Activated CD4-positive, CD25-positive, alpha-beta regulatory T cell treated with anti-CD3 and anti-CD28 coated beads, Interleukin-2, amount 50 U/mL, for 72 hours (primary cell): ENCODE results near the gene SNAPC3.
"Not testable (repeated sequence)": the region's sequence is repeated elsewhere in the genome, so short reads cannot be mapped to it uniquely, and the experiment has no call there.

Source experiments
- DNase-seq: peaks from one replicate; pipeline ENCODE4 v3.0.0; 2021

The SNAPC3 gene

DNA sequence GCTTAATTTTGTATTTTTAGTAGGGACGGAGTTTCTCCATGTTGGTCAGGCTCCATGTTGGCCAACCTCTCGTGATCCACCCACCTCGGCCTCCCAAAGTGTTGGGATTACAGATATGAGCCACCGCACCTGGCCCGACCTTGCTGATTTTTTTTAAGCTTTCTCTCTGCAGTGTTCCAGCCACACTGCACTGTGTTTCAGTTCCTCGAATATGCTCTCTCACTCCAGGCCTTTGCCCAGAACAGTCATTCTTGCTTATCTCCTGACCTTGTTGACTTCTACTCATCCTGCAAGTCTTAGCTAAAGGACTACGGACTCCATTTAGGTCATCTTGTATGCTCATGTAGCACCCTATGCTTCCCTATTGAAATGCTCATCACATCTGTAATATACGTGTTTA, 3.3 kb downstream of the SNAPC3 start:
- no peak for DNase-seq

- DNase-seq = not testable (repeated sequence)
These were observed 5.0 kb downstream of the SNAPC3 start for GRCh38 chr9:15427702-15428101.

GRCh38 chr9:15430920-15431844, 8.5 kb downstream of the SNAPC3 start:
- DNase-seq = no peak

DNA sequence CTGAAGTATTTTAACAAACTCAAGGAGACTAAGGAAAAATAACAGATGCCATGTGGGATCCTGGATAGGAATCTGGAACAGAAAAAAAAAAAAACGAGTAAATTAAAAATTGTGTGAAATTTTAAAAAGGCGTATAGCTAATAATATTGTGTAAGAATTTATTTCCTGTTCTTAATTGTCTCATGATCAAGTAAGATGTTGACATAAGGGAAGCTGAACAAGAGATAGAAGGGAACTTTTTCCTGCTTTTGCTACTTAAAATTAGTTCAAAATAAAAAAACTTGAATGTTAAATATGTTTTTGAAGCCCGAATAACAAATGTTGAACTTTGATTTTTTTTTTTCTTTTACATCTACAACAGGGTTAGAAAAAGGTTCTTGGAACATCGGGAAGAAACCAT, 10.5 kb downstream of the SNAPC3 start:
- no peak for DNase-seq

DNA sequence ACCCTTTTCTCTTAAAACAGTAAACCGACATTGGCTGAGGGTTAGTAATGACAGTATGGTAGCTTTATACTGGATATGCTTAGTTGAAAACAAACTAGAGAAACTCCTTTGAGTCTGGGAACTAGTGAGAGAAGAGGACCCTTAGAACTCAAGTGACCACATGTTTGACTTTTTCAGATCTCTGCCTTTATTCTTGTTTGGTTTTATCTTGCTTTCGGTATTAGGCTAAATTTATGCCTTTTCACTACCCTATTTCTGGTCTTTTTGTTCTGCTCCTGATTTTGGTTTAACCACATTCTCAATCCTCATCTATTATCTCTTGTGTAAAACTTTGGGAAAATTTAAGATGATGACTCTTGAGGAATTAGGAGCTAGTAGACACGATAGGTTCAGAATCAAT, 11.0 kb downstream of the SNAPC3 start:
- no peak for DNase-seq

- DNase-seq = no peak
These were observed 16.2 kb downstream of the SNAPC3 start for GRCh38 chr9:15438891-15439290.

DNA sequence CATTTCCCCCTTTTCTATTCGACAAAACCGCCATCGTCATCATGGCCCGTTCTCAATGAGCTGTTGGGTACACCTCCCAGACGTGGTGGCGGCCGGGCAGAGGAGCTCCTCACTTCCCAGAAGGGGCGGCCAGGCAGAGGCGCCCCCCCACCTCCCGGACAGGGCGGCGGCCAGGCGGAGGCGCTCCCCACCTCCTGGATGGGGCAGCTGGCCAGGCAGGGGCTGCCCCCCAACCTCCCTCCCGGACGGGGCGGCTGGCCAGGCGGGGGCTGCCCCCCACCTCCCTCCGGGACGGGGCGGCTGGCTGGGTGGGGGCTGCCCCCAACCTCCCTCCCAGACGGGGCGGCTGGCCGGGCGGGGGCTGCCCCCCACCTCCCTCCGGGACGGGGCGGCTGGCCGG, 19.2 kb downstream of the SNAPC3 start:
- DNase-seq = not testable (repeated sequence)

- not testable (repeated sequence) for DNase-seq
These were observed 19.6 kb downstream of the SNAPC3 start for GRCh38 chr9:15442264-15442663.

GRCh38 chr9:15444141-15444540, 21.5 kb downstream of the SNAPC3 start:
- no peak for DNase-seq

- no peak for DNase-seq
These were observed 31.3 kb downstream of the SNAPC3 start for GRCh38 chr9:15453956-15454355.

- DNase-seq = no peak
These were observed 38.4 kb downstream of the SNAPC3 start for GRCh38 chr9:15461056-15461455.

DNA sequence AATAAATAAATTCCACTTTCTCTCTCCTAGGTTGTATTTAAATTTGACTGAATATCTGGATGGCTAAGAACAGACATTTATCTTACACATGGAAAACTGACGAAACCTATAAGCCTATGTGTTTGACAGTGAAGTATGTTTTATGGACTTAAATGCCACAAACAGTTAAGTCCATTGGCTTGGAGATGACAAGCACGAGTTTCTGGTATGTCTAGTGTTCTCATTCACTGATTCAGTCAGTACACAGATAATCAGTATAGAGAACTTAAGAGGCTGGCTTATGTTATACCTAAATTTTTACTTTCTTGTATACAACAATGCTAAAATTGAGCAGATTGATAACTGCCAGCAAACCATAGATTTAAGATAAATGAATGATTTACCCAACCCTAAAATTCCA, 38.9 kb downstream of the SNAPC3 start:
- no peak for DNase-seq

DNA sequence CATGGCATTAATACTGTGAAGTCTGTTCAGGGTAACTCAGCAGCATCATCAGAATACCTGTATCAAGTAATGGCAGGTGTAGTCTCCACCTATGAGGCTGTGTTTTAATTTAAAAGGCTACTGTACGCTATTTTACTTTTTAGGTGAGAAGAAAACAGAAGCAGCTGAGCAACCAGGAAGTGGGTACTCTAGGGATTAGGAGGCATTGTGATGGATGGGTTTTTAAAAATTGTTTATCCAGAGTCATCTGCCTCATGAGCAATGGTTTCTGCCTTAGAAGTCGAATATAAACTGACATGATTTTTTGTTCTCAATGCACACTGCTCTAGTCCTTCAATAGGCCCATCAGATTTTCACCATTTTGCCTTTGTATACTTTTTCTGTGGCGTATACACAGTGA, 45.5 kb downstream of the SNAPC3 start:
- DNase-seq = no peak

DNA sequence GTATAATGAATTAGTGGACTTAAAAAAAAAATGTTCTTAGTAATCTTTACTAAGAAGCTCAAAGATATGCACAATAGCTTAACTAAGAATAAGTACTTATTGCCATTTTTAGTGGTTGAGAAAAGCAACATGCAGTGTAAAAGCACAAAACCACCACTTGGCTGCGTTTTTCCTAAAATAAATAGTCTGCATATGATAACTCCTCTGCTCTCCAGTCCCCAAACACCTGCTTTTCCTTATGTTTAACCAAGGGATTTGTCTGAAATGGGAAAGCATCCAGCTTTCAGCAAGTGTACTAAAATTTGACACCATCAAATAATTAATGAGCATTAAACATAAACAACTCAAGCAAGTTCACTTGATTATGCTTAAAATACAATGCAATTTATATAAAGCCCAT, 46.7 kb downstream of the SNAPC3 start:
- no peak for DNase-seq

GRCh38 chr9:15469862-15470261, 47.2 kb downstream of the SNAPC3 start:
- DNase-seq = no peak

DNA sequence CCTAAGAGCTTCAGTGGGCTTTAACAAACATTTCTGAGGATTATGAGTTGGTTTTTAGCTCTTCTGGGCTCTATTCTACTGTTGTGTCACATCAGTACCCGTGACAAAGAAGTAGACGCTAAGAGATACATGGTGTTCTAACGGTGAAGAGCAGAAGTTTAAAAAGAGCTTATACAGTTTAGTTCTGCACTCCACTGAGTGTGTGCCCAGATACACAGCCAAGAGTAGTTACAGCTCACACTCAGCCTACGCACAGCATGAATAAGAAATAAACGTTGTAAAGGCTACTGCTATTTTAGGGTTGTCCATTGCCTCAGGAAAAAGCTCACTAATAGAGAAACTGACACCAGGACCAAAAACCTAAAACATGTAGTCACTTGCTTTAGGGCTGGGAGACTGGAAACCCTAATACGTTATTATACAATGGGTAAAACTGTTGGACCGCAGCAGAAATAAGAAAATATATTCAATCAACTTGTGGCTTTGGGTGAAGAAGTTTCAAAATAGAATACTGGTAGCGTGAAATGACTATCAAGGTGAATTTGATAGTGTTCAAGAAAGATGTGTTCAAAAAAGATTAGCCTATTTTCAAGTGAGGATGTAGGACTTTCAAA, 53.4 kb downstream of the SNAPC3 start:
- no peak for DNase-seq

GRCh38 chr9:15480028-15480427, 57.4 kb downstream of the SNAPC3 start:
- no peak for DNase-seq

DNA sequence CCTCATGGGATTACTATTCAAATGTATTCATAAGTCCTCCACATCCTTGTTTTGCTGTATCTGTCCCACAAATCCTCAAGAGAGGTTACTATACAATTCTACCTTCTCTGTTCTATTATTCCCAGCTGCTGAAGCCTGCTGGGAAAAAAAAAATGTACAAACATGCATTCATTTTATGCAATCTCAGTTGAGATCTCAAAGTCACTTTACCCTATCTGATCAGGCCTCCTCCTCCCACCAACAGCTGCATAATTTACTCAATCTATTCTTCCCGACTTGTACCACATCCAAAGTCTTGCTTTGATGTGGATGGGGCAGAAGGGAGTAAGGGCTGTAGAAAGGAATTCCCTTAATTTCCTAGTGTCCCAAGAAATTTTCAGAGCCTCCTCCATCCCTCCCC, 59.5 kb downstream of the SNAPC3 start:
- no peak for DNase-seq

DNA sequence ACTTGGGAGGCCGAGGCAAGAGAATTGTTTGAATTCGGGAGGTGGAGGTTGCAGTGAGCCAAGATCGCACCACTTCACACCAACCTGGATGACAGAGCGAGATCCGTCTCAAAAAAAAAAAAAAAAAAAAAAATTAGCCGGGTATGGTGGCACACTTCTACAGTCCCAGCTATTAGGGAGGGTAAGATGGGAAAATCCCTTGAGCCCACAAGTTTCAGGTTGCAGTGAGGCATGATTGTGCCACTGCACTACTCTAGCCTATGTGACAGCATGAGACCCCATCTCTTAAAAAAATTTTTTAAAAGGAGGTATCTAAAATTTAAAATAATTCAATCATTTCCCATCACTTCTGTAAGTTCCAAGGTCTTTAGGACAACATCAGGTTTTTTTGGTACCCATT, 62.1 kb downstream of the SNAPC3 start:
- no peak for DNase-seq

DNA sequence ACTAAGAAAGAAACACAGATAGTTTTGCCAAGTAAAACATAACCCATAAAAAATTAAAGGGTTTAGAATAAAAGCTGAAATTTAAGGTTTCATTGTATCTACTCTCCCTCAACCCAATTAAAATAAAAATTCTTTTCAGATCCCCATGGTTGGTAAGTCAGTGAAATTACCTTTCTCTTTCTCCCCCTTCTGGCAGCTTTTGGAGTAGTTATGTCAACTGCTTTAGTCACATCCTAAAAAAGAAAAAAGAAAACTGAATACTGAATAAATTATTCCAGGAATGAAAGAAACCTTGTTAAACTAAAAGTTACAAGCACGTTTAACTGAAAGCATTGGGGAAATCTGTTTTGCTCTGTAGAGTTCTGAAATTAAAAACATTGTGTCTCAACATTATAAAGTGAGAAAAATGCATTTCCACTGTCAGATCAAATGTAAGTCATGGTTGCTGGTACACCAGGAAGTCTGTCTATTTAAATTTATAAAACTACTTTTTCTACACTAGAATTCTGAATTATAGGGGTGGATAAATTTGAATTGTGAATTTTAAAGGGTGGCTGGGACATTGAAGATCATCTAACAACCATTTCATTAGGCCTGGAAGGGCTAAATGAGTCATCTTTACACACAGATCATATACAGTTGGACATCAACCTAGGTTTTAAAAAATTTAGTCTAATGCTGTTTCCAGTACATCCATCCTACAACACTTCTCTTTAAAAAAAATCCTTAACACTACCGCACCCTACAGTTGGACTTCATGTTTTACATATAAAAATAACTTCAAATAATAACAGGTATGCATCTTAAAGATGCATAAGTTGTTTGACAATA, 63.4 kb downstream of the SNAPC3 start:
- DNase-seq = no peak

GRCh38 chr9:15491950-15492349, 69.3 kb downstream of the SNAPC3 start:
- DNase-seq = no peak

DNA sequence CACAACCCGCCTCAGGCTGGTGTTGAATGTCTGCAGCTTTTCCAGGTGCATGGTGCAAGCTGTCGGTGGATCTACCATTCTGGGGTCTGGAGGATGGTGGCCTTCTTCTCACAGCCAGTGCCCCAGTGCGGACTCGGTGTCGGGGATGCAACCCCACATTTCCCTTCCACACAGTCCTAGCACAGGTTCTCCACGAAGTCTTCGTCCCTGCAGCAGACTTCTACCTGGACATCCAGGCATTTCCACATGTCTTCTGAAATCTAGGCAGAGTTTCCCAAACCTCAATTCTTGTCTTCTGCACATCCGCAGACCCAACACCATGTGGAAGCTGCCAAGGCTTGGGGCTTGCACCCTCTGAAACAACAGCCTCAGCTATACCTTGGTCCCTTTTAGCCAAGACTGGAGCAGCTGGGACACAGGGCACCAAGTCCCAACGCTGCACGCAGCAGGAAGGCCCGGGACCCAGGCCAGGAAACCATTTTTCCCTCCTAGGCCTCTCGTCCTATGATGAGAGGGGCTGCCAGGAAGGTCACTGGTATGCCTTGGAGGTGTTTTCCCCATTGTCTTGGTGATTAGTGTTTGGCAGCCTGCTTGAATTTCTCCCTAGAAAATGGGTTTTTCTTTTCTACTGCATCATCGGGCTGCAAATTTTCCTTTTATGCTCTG, 69.9 kb downstream of the SNAPC3 start:
- DNase-seq = no peak
